ENCODE measurements around the gene PLCG1.

PLCG1 gene

DNA sequence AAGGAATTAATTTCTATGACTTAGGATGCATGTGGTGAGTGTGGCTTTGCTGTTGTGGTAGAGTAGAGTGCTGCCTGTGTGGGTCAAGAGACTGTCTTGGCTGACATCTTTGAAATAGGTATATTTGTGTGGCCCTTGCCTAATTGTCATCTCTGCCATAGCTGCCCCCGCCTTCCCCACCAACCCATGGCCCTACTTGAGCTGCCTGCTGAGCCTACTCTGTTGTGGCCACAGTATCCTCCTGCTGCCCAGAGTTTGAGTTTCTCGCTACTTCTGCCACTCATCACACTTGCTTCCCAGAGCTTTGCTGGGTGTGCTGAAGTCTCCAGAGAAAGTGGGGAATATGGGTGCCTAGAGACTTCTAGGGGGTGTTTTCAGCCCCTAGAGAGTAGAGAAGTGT is 8.0 kb downstream of the PLCG1 start:
- DNase-seq = no peak

DNA sequence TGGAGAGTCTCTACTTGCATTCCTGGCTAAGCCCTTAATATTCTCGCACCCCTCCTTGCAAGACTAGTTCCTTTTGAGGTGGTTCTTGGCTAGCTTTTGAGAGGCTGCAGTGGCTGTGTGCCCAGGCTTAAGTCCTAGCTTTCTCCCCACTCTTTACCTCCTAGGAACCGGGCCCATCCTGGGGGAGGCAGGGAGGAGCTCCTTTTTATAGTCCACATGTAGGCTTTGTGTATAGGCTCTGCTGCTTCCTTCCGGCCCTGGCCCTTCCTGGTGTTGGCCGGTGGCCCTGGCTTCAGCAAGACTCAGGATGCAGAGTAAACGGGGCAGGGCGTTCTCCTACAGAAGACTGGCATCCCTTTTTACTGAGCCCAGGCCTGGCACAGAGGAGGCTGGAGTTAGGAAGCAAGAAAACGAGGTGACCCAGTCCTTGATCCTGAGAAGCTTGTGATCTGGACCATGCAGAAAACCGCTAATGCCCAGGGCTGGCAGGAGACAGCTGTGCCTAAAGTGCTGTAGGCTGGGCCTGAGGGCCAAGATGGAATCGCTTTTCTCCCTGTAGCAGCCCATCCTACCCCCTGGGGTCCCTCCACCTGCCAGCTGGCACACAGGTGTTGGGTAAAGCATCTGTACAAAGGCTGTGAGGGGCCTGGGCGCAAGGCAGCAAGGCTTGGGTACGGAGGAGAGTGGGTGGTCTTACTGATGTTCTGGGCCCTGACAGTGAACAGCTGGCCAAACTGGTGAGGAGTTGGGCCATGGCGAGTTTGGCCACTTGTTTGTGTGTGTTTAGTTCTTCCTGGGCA is 8.7 kb downstream of the PLCG1 start:
- DNase-seq = no peak

DNA sequence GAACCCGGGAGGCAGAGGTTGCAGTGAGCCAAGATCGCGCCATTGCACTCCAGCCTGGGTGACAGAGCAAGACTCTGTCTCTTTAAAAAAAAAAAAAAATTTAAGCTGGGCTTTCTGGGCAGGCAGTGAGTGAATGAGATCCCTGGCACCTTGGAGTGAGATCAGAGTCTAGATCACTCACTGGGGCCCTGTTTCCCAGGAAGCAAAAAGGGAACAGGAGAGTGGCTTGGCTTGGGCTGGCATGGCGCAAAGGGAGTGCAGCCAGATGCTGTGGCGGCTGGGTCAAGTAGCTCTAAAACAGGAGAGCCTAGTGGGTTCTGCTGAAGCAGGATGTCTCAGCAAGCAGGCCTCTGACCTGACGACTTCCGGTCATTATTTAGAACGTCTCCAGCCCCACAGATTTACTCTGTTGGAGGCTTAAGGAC is 10.4 kb downstream of the PLCG1 start:
- DNase-seq = no peak

DNA sequence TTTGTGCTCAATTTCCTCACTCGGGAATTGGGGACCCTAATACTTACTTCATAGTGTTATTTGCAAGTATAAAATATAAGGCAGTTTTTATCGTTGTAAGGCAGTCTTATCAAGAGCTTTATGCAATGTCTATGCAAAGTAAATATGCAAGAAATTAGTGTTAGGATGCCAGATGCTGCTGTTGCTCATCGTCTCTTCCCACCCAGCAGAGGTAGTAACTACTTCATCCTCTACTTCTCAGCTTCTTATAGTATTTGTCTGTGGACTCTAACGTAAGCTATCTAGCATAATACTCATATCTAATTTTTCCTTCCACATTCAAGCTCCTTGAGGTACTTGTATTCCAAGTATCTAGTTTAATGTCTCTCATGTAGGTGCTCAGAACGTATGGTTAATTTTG is 11.6 kb downstream of the PLCG1 start:
- no peak for DNase-seq

DNA sequence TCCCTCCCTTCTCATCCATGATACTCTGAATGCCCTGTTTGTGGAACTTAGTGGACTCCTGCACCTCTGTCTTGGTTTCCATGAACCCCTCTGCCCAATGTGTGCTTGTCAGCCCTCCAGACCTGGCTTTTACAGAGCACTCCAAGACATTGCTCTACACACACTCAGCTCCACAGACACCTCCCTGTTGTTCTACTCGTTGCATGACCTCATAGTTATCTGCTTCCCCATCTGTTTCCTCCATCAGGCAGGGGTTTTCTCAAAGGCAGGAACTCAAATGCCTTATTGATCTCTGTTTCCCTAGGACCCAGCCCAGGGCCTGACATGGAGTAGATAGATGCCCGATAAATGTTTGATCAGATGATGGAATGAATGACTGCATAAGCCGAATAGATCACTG is 13.3 kb downstream of the PLCG1 start:
- peak; percentile 41 for DNase-seq

DNA sequence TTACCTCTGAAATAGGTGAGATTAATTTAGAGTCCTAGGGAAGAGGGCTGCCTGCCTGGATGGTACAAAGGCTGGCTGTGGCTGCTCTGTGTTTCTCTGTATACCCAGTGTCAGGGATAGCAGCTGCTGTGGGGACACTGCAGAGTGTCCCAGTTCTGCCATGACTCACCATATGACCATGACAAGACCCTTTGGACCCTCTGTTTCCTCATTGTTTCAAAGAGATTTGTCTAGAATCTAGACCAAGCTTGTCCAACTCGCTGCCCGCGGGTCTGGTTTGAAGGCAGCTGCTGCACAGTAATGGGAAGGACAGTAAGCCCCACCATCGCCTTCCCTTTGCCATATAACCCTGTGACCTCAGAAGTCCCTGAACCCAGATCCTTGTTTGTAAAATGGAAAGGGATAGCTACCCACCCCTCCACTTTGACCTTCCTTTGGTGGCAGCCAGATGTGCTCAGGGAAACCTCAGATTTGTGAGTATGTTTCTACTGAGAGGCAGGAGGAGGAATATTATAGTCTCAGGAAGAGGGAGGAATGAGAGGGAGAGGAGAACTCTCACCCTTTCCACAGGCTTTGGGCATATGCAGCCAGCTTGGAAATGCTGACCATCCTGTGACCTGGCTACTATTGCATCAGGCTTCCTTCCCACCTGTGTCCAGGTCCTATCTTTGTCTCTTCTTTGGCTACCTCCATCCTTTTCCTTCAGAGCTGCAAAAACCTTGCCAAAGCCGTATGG is 14.0 kb downstream of the PLCG1 start:
- DNase-seq = peak; percentile 30

DNA sequence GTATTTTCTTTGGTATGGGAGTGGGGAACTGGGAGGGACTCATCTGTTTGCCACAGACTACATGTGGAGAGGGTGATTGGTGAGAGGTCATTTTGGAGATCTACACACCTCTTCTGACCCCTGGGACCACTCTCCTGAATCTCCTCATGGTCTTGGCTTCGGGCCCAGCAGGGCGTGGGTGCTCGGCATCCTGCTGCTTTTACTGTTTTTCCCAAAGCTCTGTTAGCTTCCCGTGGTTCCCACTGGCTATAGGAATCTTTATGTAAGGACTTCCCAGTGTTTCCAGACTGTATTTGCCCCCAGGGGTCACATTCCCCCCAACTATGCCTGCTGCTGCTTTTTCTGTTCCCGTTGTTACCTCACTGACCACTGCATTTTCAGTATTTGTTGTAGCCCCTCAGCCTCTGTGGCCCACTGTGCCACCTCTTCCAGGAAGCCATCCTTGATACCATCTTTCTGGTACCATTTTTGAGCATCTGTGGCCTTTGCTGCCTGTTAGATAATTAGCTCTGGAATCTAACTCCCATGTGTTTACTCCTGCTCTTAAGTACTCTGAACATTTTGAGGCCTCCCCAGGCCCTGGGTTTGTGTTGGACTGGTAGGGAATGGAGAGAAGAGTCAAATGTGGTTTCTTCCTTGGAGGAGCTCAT is 14.9 kb downstream of the PLCG1 start:
- no peak for DNase-seq

DNA sequence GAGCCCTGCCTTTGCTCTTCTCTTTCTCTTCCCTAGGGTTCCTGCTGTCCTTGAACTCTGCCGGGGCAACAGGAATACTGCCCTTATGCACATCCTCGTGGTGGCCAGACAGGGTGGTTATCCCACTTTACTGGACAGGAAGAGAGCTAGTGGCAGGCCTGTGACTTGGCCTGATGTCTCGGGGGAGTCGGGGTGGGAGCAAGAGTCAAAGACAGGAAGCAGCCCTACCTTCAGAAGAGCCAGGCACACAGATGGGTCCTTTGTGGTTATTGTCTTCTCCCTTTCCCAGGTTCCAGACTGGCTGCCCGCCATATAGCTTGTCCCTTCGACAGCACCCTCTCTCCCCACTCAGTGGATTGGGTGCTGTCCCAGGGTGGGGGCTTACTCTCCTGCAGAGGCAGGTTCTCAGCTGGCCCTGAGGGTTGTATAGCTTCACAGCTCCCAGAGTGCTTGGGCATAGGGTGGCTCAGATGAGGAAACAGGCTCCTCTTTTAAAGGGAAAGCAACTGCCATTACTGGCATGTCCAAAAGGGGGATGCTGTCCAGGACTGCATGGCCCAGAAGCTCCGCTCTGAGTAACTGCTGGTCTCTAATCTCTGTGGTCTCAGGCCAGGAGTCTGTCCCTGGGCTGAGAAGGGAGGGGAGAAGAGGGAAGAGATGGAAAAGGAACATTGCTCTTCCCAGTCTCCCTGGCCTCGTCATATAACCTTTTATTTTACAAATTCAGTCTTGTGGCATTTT is 17.3 kb downstream of the PLCG1 start:
- no peak for DNase-seq

DNA sequence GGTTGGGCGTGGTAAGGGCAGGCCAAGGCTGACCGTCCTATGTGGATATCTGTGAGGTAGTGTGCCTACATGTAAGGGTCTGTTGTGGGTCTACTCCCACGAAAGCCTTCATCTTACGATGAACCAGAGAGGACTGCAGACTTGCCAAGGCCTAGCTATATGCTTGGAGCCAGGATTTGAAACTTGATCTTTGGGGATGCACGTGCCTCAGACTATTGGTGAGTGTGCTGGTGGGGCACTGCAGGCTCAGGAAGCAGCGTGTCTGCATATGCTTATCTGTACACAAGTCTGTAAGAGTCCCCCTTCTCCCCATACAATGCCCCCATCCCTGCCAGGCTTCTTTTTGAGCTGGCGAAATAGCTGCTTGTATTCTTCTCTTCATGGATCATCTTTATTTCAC is 17.9 kb downstream of the PLCG1 start:
- DNase-seq = no peak

DNA sequence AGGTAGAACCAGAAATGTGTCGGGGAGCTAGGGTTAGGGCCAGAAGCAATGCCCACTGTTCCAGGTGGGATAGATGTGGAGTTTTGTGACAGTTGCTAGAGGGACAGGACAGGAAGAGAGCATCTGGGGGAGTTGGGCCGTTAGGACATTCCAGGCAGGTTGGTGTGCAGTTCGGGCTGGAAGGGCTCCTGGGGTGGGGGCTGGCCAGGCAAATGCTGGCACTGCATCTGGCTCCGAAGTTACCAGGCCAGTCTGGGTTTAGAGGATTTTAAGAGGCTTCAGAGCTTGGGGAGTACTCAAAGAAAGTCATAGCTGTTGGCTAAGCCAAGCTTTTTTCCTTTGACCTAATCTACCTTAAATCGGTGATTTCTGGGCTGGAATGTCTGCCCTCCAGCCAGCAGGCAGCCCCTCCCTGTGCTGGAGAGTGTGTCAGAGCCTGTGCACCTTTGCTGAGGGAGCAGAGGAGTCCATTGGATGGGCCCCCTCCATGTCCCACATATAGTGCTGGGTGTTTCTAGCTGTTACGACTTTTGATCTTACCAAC is 20.8 kb downstream of the PLCG1 start:
- no peak for DNase-seq

DNA sequence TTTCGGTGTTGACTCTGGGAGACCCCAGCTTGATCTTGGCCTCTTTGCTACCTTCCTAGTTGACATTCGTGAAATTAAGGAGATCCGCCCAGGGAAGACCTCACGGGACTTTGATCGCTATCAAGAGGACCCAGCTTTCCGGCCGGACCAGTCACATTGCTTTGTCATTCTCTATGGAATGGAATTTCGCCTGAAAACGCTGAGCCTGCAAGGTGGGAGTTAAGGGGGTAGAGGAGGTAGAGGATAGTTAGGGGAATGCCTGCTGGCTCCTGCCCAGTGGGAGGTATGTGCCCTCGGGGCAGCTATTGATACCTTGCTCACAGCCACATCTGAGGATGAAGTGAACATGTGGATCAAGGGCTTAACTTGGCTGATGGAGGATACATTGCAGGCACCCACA is 22.2 kb downstream of the PLCG1 start:
- no peak for DNase-seq

DNA sequence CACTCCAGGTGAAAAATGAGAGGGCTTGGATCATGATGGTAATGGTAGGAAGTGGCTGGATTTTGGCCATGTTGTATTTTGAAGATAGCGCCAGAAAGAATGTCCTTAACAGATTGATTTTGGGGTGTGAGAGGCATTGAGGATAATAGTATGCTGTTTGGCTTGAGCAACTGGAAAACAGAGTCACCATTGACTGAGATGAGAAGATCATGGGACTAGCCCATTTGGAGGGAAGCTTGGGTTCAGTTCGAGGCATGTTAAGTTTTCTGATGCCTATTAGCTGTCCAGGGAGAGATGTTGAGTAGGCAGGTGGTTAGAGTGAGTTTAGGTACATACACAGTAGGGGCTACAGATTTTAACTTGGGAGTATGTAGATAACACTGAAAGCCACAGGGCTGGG is 23.3 kb downstream of the PLCG1 start:
- DNase-seq = no peak

DNA sequence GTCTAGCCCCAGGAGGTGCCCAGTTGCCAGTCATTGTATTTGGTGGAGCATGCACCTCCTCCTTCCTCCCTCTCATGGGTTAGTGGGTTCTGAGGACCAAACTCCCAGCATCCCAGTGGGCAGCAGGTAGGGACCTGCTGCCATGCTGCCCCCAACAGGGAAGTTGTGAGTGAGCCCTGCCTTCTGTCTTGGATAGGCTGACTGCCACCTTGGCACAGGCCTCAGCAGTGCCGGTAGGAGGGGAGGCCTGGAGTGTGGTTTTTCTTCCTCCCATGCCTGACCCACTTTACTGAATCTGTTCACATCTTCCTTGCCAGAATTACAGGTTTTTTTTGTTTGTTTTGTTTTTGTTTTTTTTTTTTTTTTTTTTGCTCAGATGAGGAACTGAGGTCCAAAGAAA is 24.5 kb downstream of the PLCG1 start:
- no peak for DNase-seq

DNA sequence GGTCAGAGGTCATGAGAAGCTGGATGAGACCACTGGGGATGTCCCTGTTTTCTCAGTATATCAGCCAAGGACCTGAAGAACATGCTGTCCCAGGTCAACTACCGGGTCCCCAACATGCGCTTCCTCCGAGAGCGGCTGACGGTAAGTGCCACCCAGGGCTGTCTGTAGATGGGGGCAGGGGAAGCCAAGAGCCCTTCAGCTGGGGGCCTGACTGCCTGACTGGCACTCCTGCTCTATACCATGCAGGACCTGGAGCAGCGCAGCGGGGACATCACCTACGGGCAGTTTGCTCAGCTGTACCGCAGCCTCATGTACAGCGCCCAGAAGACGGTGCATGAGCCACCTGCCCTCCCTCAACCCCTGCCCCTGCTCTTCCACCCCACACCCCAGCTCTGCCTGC is 25.1 kb downstream of the PLCG1 start:
- no peak for DNase-seq

DNA sequence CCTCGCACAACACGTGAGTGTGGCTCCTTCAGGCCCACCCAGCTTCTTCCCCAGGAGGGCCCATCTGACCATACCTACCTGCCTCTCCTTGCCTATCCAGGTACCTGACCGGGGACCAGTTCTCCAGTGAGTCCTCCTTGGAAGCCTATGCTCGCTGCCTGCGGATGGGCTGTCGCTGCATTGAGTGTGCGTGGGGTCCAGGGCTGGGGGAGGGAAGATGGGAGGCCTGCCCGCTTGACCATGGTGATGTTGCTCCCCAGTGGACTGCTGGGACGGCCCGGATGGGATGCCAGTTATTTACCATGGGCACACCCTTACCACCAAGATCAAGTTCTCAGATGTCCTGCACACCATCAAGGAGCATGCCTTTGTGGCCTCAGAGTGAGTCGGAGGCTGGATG is 26.5 kb downstream of the PLCG1 start:
- no peak for DNase-seq

DNA sequence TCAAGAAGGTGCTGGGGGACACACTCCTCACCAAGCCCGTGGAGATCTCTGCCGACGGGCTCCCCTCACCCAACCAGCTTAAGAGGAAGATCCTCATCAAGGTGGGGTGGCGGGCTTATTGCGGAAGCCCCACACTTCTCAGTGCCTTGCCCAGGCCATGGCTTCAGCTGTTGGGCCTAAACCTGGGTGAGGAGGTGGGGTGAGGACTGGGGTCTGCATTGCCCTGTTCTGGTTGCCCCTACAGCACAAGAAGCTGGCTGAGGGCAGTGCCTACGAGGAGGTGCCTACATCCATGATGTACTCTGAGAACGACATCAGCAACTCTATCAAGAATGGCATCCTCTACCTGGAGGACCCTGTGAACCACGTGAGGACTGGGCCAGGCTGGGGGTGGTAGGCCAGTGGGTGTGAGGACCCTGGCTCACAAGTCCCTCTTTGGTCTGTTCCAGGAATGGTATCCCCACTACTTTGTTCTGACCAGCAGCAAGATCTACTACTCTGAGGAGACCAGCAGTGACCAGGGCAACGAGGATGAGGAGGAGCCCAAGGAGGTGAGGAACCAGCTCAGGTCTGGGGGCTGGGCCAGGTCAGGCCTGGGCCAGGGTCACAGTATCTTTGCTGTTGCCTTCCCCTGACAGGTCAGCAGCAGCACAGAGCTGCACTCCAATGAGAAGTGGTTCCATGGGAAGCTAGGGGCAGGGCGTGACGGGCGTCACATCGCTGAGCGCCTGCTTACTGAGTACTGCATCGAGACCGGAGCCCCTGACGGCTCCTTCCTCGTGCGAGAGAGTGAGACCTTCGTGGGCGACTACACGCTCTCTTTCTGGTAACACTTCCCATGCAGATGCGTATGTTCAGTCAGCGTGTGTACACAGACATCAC is 27.9 kb downstream of the PLCG1 start:
- no peak for DNase-seq

DNA sequence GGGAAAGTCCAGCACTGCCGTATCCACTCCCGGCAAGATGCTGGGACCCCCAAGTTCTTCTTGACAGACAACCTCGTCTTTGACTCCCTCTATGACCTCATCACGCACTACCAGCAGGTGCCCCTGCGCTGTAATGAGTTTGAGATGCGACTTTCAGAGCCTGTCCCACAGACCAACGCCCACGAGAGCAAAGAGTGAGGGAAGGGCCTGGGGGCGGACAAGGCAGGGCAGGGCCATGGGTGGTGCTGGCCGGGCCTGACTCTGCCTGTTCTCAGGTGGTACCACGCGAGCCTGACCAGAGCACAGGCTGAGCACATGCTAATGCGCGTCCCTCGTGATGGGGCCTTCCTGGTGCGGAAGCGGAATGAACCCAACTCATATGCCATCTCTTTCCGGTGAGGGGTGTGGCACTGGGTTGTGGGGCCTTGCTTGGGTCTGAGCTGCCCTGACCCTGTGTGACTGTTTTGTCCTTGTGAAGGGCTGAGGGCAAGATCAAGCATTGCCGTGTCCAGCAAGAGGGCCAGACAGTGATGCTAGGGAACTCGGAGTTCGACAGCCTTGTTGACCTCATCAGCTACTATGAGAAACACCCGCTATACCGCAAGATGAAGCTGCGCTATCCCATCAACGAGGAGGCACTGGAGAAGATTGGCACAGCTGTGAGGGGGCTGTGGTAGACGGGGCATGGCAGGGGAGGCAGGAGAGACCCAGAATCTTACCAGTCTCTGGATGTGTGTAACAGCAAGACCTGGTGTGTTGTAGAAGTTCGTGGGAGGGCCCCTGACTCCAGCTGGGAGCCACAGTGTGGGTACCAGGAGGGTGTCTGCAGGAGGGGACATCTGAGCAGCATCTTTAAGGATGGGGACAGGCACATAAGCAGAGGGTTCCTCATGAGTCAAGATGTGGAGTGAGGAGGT is 29.1 kb downstream of the PLCG1 start:
- no peak for DNase-seq

DNA sequence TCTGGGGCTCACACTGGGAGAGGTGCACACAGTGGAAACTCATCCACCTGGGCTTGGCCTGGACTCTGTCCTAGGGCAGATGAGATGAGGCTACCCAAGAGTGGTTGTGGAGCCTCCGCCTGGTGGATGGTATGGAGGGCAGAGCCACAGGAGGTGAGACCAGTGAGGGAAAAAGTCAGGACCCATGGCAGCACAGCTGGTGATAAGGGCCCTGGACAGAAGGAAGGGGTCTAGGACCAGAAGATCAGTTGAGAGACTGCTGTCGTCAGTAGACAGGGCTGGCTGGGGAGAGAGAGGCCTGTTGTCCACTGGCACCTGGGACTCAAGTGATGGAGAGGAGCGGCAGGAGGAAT is 29.8 kb downstream of the PLCG1 start:
- no peak for DNase-seq

DNA sequence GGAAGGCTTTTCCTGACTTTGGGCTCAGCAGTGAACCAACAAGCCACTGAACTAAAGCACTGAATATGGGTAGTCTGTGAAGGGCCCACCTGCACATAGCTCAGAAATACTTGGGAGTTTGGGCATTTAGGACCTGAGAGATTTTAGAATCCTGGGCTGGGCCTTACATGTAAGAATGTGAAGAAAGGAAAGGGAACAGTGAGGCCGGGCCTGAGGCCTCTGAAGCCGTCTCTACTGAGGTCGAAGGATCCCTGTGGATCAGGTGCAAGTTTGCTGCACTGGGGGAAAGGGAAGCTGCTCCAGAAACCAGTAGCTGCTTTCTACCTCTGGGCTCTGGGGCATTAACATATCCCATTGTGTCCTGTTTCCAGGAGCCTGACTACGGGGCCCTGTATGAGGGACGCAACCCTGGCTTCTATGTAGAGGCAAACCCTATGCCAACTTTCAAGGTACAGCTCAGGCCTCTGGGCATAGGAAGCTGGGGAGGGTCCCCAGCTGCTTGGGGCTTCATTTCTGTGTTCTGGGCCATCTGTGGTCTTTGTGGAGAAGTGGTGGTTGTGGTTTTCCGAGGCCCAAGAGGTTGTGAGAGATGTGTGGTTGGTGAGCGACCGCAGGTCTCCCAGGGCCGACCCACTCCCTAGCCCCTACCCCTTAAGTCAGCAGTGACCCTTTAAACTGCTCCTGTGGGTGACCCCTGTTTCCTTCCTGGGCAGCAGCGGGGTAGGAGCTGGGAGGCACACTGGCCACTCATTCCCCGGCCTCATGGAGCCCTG is 30.3 kb downstream of the PLCG1 start:
- no peak for DNase-seq

Measured in retina (tissue), 1 donor.